ENCODE measurements around the gene MYBPC1. TPM values are rescaled to one million over a fixed set of nuclear protein-coding genes. Genes with fewer than 3 reads are reported as not detected.
A peak's percentile ranks its signal among the peaks of the same experiment; 100 is the strongest.

The MYBPC1 gene
- polyA plus RNA-seq, 3 donors = 0.04 to 0.16 TPM; not detected in 1

DNA sequence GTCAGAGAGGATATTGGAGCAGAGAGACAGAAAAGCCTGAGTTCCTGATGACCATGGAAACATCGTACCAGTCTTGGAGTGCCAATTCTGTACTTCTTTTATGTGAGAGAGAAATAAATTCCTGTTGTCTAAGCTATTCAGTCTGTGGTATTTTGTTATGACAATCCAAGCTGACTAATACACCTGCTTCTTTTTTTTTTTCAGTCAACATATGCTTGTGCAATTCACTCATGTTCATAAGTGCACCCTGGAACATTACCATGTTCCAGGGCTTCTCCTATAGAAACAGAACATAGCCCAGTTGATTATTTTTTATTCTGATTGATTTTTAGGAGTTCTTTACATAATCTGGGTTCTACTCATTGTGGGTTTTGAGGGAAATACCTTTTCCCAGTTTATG lies 100.9 kb downstream of the MYBPC1 start:
- no peaks in the 10 kb centered on the region for H3K9me3 ChIP-seq (replicated peaks in 1 of 2; ENCODE audit: control insufficient read depth in 1 of 2, insufficient read depth in 1 of 2, low read length in 2 of 2)
- H3K4me3 ChIP-seq (replicated peaks in 1 of 3; ENCODE audit: low read depth in 2 of 3, low read length in 3 of 3) = no peak overlapping the region
- no peaks in the 10 kb centered on the region for H3K27me3 ChIP-seq (ENCODE audit: control insufficient read depth in 2 of 2, insufficient read depth in 2 of 2, low read length in 2 of 2)
- H3K79me2 ChIP-seq (ENCODE audit: insufficient read depth, low read length) = peaks cover 43% of the 10 kb centered on the region
- intact Hi-C loops (cut with micrococcal nuclease) = no loop called here
- Mint-ChIP-seq H3K27ac (no peak overlapping the region), H3K27me3 (ENCODE audit: low read depth in 3 of 3) (peaks cover 0 to 3% (median 2%) of the 10 kb centered on the region in 3 donors), H3K4me3 (no peak overlapping the region), H3K36me3 (no peaks in the 10 kb centered on the region), H3K9me3 (no peaks in the 10 kb centered on the region), H3K4me1 (peaks cover 54% of the 10 kb centered on the region)
- H3K4me2 ChIP-seq (replicated peaks; ENCODE audit: extremely low read depth, low read length, poor library complexity, severe bottlenecking) = no peak overlapping the region
- 100% methylated on average over 1 of the region's 1 CpG for WGBS (ENCODE audit: insufficient coverage)
- no peak overlapping the region for H2AFZ ChIP-seq (ENCODE audit: insufficient read depth, low read depth, low read length, poor library complexity, severe bottlenecking)
- peak; percentile 9 to 26 (median 23) for DNase-seq
- H3K9ac ChIP-seq (ENCODE audit: insufficient read depth, low read length, poor library complexity, severe bottlenecking) = no peak overlapping the region
- H3K4me1 ChIP-seq (ENCODE audit: control insufficient read depth in 1 of 2, insufficient read depth in 2 of 2, low read length in 2 of 2) = peaks cover 31 to 45% of the 10 kb centered on the region in 2 donors
- H3K27ac ChIP-seq (ENCODE audit: low read depth in 1 of 2, low read length in 2 of 2) = no peak overlapping the region
- H4K20me1 ChIP-seq (ENCODE audit: insufficient read depth, low read length) = peaks cover 17% of the 10 kb centered on the region
- TF ChIP-seq, protein P1, sequence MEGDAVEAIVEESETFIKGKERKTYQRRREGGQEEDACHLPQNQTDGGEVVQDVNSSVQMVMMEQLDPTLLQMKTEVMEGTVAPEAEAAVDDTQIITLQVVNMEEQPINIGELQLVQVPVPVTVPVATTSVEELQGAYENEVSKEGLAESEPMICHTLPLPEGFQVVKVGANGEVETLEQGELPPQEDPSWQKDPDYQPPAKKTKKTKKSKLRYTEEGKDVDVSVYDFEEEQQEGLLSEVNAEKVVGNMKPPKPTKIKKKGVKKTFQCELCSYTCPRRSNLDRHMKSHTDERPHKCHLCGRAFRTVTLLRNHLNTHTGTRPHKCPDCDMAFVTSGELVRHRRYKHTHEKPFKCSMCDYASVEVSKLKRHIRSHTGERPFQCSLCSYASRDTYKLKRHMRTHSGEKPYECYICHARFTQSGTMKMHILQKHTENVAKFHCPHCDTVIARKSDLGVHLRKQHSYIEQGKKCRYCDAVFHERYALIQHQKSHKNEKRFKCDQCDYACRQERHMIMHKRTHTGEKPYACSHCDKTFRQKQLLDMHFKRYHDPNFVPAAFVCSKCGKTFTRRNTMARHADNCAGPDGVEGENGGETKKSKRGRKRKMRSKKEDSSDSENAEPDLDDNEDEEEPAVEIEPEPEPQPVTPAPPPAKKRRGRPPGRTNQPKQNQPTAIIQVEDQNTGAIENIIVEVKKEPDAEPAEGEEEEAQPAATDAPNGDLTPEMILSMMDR (IDR thresholded peaks at IDR 0.05) = no peak
- no peaks in the 10 kb centered on the region for H3K36me3 ChIP-seq (replicated peaks in 1 of 2; ENCODE audit: control insufficient read depth in 1 of 2, insufficient read depth in 2 of 2, low read length in 2 of 2)

DNA sequence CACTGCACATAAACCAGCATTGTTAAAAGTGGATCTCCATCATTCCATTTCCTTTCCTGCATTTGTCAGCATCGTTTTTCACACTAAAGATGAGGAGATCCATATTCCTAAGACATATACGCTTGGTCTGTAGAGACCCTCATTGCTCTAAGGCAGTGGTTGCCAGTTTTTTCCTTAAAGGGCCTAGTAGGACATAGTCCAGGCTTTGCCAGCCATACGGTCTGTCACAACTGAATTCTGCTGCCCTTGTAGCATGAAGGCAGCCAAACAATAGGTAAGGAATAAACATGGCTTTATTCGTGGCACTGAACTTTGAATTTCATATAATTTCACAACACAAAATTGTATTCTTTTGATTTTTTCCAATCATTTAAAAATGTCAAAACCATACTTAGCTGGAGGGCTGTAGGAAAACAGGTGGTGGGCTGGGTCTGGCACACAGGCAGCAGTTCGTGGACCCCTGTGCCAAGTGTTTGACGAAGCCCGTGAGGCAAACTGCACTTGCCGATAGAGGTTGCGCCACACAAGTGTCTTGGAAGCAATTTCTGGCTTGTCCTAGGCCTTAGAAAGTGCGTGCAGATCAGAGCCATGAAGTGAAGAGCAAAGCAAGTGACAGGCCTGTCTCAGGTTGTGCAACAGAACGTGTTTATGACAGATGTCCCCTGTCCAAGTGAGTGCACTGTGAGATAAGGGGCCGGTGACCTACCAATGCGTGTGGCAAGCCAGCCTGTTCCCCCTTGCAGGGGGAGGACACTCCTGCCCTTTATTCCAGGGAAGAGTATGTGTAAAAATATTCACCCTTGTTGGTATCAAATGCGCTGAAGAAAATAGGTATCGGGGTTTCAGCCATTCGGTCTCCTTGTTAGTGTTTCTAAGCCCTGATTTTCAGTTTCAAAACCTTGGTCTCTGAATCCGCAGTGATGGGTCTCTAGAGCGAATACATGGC lies 101.8 kb downstream of the MYBPC1 start:
- H3K9me3 Mint-ChIP-seq = no peaks in the 10 kb centered on the region
- H3K27me3 Mint-ChIP-seq (ENCODE audit: low read depth in 3 of 3) = peaks cover 0 to 3% (median 2%) of the 10 kb centered on the region in 3 donors
- H3K4me3 Mint-ChIP-seq = peak overlapping the region; percentile 92 to 96
- Histone ChIP-seq H3K9ac (ENCODE audit: insufficient read depth, low read length, poor library complexity, severe bottlenecking) (peak overlapping the region; percentile 87), H3K27ac (ENCODE audit: low read depth in 1 of 2, low read length in 2 of 2) (peak overlapping the region; percentile 57 to 87), H4K20me1 (ENCODE audit: insufficient read depth, low read length) (peaks cover 25% of the 10 kb centered on the region), H3K4me2 (replicated peaks; ENCODE audit: extremely low read depth, low read length, poor library complexity, severe bottlenecking) (peak overlapping the region; percentile 85), H3K36me3 (replicated peaks in 1 of 2; ENCODE audit: control insufficient read depth in 1 of 2, insufficient read depth in 2 of 2, low read length in 2 of 2) (no peaks in the 10 kb centered on the region), H3K4me1 (ENCODE audit: control insufficient read depth in 1 of 2, insufficient read depth in 2 of 2, low read length in 2 of 2) (peaks cover 32 to 53% of the 10 kb centered on the region in 2 donors), H3K9me3 (replicated peaks in 1 of 2; ENCODE audit: control insufficient read depth in 1 of 2, insufficient read depth in 1 of 2, low read length in 2 of 2) (no peaks in the 10 kb centered on the region), H3K79me2 (ENCODE audit: insufficient read depth, low read length) (peaks cover 51% of the 10 kb centered on the region), H2AFZ (ENCODE audit: insufficient read depth, low read depth, low read length, poor library complexity, severe bottlenecking) (peak overlapping the region; percentile 95), H3K4me3 (replicated peaks in 1 of 3; ENCODE audit: low read depth in 2 of 3, low read length in 3 of 3) (peak overlapping the region; percentile 62 to 94 (median 92)), H3K27me3 (ENCODE audit: control insufficient read depth in 2 of 2, insufficient read depth in 2 of 2, low read length in 2 of 2) (no peaks in the 10 kb centered on the region)
- peak overlapping the region; percentile 83 to 93 (median 90) for H3K27ac Mint-ChIP-seq
- H3K4me1 Mint-ChIP-seq = peaks cover 59% of the 10 kb centered on the region
- intact Hi-C loops (cut with micrococcal nuclease) = no loop called here
- H3K36me3 Mint-ChIP-seq = no peaks in the 10 kb centered on the region
- TF ChIP-seq, protein P1 (IDR thresholded peaks at IDR 0.05) = no peak
- peak; percentile 61 to 80 (median 77) for DNase-seq
- 15% methylated on average over 15 of the region's 18 CpGs for WGBS (ENCODE audit: insufficient coverage)
